Common myeloid progenitor, CD34-positive (primary cell): ENCODE data around the gene MACROD2.

Experiments
- CTCF ChIA-PET: fragments of 350-600 bp; sonication (Branson Sonifier 250); formaldehyde crosslinking; loops from one replicate; lab custom pipeline; 2021; ENCODE audit warnings: antibody characterized with exemption; lab: Charles Lee
- POLR2A ChIA-PET: fragments of 350-600 bp; sonication (Branson Sonifier 250); formaldehyde crosslinking; loops from one replicate; lab custom pipeline; 2021; ENCODE audit warnings: antibody characterized with exemption; lab: Charles Lee
- DNase-seq, 3 donors: peaks; one replicate each; pipeline versions ENCODE4 v3.0.0 to v3.0.0-alpha.2; 2013
- H3K27ac ChIP-seq, 2 experiments: 1 replicate in 1 of 2; 2 replicates in 1 of 2; pipeline ENCODE4 v1.7.0; 2013; ENCODE audit warnings: inconsistent platforms in 2 of 2, low read length in 2 of 2, mild to moderate bottlenecking in 2 of 2, low read depth in 1 of 2, moderate library complexity in 1 of 2; ENCODE audit not compliant: severe bottlenecking in 2 of 2, insufficient read depth in 1 of 2, poor library complexity in 1 of 2
- H3K27me3 ChIP-seq, 5 experiments: replicated peaks in 2 of 5; 1 replicate in 3 of 5; 2 replicates in 2 of 5; pipeline versions ENCODE4 v1.6.1 to v1.7.0; 2013; ENCODE audit warnings: low read length in 4 of 5, mild to moderate bottlenecking in 2 of 5, moderate library complexity in 2 of 5, inconsistent platforms in 1 of 5; ENCODE audit not compliant: insufficient read depth in 5 of 5, control insufficient read depth in 4 of 5
- H3K36me3 ChIP-seq, 4 experiments: 1 replicate in 2 of 4; 2 replicates in 2 of 4; pipeline versions ENCODE4 v1.6.1 to v1.7.0; 2013; ENCODE audit warnings: low read length in 3 of 4, control low read depth in 1 of 4, mild to moderate bottlenecking in 1 of 4; ENCODE audit not compliant: control insufficient read depth in 4 of 4, insufficient read depth in 4 of 4
- H3K4me1 ChIP-seq, 4 experiments: 1 replicate in 3 of 4; 2 replicates in 1 of 4; pipeline versions ENCODE4 v1.6.1 to v1.7.1; 2013; ENCODE audit warnings: low read length in 3 of 4, mild to moderate bottlenecking in 3 of 4, control low read depth in 1 of 4, inconsistent platforms in 1 of 4, moderate library complexity in 1 of 4; ENCODE audit not compliant: control insufficient read depth in 4 of 4, insufficient read depth in 4 of 4; ENCODE audit errors: control extremely low read depth in 1 of 4
- H3K4me3 ChIP-seq, 7 experiments: 1 replicate in 4 of 7; 2 replicates in 3 of 7; pipeline versions ENCODE4 v1.5.1 to v1.7.0; 2013; ENCODE audit warnings: mild to moderate bottlenecking in 7 of 7, low read length in 6 of 7, moderate library complexity in 6 of 7, inconsistent platforms in 2 of 7, low read depth in 2 of 7, control low read depth in 1 of 7; ENCODE audit not compliant: insufficient read depth in 4 of 7, control insufficient read depth in 1 of 7; ENCODE audit errors: extremely low read depth in 1 of 7
- H3K9me3 ChIP-seq, 5 experiments: 1 replicate in 4 of 5; 2 replicates in 1 of 5; pipeline versions ENCODE4 v1.6.1 to v1.7.1; 2013; ENCODE audit warnings: low read length in 4 of 5, mild to moderate bottlenecking in 2 of 5, inconsistent platforms in 1 of 5, low read depth in 1 of 5, moderate library complexity in 1 of 5; ENCODE audit not compliant: control insufficient read depth in 4 of 5, insufficient read depth in 2 of 5; ENCODE audit errors: control extremely low read depth in 1 of 5
- WGBS: methylation state at CpG from one replicate; pipeline ENCODE4 v1.1.5; 2013; ENCODE audit not compliant: insufficient coverage; 5-methylcytosine and 5-hydroxymethylcytosine counted together

MACROD2 gene

DNA sequence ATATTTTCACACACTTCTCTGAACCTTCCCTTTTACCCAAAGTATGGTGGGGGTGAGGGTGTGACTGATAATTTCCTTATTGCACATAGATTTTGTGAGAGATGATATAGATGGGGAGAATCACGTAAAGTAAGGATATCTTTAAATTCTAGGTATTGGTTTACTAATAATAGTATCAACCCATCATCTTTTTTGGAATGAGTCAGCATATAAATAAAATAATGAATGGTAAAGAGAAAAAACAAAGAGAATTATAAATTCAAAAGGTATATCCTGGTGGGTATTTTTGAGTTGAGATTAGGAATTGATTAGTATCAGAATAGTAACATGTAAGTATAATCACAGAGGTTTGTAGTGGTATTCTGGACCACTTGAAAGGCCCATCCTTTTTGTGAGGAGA, 56.1 kb downstream of the MACROD2 start:
- no peak overlapping the region for H3K27ac ChIP-seq
- CTCF ChIA-PET = no interaction called here
- H3K4me1 ChIP-seq = no peaks in the 10 kb centered on the region
- peaks cover 0 to 9% (median 0%) of the 10 kb centered on the region in 5 experiments for H3K27me3 ChIP-seq
- WGBS = no CpG with 5 or more reads among the region's 1 CpG
- no peaks in the 10 kb centered on the region for H3K36me3 ChIP-seq
- H3K4me3 ChIP-seq = no peak overlapping the region
- no peaks in the 10 kb centered on the region for H3K9me3 ChIP-seq
- no peak for DNase-seq
- POLR2A ChIA-PET = no interaction called here

DNA sequence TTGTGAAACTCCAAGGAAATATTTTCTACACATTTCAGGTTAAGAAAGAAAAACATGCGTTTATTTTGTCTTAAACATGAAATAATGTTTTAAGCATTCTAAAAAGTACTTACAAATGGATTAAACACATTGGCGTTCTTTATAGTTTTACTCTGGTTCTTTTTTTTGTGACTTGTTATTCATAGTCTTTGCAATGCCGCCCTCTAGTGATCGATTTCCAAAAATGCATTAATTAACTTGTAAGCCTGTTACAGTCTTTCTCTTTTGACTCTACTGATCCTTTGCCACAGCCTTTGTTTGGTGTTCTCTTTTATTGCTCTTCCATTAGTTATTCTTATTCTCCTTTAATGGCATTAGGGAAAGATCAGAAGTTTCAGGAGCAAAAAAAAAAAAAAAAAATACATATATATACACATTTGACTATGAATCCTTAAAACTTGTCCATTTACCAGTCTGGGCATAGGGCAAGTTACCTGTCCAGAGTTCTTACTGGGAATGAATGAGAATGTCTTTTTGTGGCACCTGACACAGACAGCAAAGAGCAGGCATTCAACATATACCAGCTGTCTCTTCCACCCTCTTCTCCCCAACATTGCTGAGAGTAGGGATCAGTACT, 59.9 kb downstream of the MACROD2 start:
- Histone ChIP-seq H3K4me1 (no peaks in the 10 kb centered on the region), H3K27ac (no peak overlapping the region), H3K9me3 (no peaks in the 10 kb centered on the region), H3K36me3 (no peaks in the 10 kb centered on the region), H3K27me3 (peaks cover 0 to 7% (median 0%) of the 10 kb centered on the region in 5 experiments), H3K4me3 (no peak overlapping the region)
- 0% methylated on average over 2 of the region's 4 CpGs for WGBS
- ChIA-PET POLR2A (interaction anchor here (0.8 kb wide), 1 partner anchor 267 kb away, joined by 3 read pairs; no protein-coding TSS in a partner anchor), CTCF (interaction anchor here (1.0 to 2.2 kb wide), 3 partner anchors 229 to 239 kb away, joined by 3 to 18 read pairs (median 3); no protein-coding TSS in a partner anchor)
- DNase-seq = peak; percentile 57 to 77 (median 71)

- no peaks in the 10 kb centered on the region for H3K9me3 ChIP-seq
- peaks cover 0 to 2% (median 0%) of the 10 kb centered on the region in 5 experiments for H3K27me3 ChIP-seq
- ChIA-PET CTCF (no interaction called here), POLR2A (no interaction called here)
- DNase-seq = no peak
- H3K4me3 ChIP-seq = no peak overlapping the region
- no peak overlapping the region for H3K27ac ChIP-seq
- H3K36me3 ChIP-seq = no peaks in the 10 kb centered on the region
- WGBS = no CpG with 5 or more reads among the region's 2 CpGs
- H3K4me1 ChIP-seq = no peaks in the 10 kb centered on the region
These were observed 66.9 kb downstream of the MACROD2 start for GRCh38 chr20:14062171-14062570.

- Histone ChIP-seq H3K36me3 (no peaks in the 10 kb centered on the region), H3K27me3 (peaks cover 0 to 2% (median 0%) of the 10 kb centered on the region in 5 experiments), H3K4me3 (no peak overlapping the region), H3K9me3 (no peaks in the 10 kb centered on the region), H3K4me1 (no peaks in the 10 kb centered on the region), H3K27ac (no peak overlapping the region)
- no CpG with 5 or more reads among the region's 1 CpG for WGBS
- ChIA-PET POLR2A (no interaction called here), CTCF (no interaction called here)
- no peak for DNase-seq
These were observed 67.5 kb downstream of the MACROD2 start for GRCh38 chr20:14062786-14063185.

DNA sequence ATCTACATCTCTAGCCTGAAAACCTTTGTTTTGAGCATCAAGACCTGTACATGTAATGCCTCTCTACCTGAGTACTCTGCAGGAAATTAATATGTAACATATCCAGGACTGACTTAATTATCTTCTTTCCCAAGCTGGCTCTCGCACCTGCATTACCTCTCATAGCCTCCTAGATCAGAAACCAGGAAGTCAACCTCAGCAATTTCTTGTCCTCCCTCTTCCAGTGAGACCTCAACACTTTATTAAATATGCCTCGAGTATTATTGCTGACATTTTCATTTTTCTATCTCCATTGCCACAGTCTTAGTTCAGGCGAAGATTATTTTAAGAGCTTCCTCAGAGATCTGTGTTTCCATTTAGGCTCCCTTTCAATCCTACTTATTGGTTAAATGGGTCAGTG, 69.0 kb downstream of the MACROD2 start:
- Histone ChIP-seq H3K27me3 (peaks cover 0 to 2% (median 0%) of the 10 kb centered on the region in 5 experiments), H3K9me3 (no peaks in the 10 kb centered on the region), H3K4me3 (no peak overlapping the region), H3K27ac (no peak overlapping the region), H3K4me1 (no peaks in the 10 kb centered on the region), H3K36me3 (no peaks in the 10 kb centered on the region)
- ChIA-PET POLR2A (no interaction called here), CTCF (no interaction called here)
- 94% methylated on average over 2 of the region's 3 CpGs for WGBS
- no peak for DNase-seq

DNA sequence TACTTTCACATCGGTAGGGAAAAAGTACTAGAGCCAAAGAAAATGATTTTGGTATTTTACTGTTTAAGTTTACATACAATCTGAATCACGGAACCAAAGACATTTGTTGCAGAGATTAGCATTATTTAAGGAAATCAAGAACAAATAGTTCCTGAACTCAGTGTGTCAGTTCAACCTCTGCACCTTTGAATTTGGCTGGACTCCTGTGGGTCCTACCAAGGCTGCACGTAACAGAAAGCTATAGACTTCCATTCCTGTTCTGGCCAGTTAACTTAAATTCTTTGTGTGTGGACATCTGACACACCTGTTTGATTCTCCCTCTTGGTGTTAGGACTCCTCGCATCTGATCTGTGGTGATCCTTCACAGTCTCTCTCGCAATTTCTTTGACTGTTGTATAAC, 69.6 kb downstream of the MACROD2 start:
- 92% methylated on average over 3 of the region's 5 CpGs for WGBS
- Histone ChIP-seq H3K4me1 (no peaks in the 10 kb centered on the region), H3K9me3 (no peaks in the 10 kb centered on the region), H3K4me3 (no peak overlapping the region), H3K27me3 (peaks cover 0 to 2% (median 0%) of the 10 kb centered on the region in 5 experiments), H3K27ac (no peak overlapping the region), H3K36me3 (no peaks in the 10 kb centered on the region)
- DNase-seq = no peak
- ChIA-PET POLR2A (no interaction called here), CTCF (interaction anchor here (1.2 kb wide), 1 partner anchor 245 kb away, joined by 4 read pairs; no protein-coding TSS in a partner anchor)

GRCh38 chr20:14065774-14066173, 70.5 kb downstream of the MACROD2 start:
- no peaks in the 10 kb centered on the region for H3K9me3 ChIP-seq
- ChIA-PET POLR2A (no interaction called here), CTCF (interaction anchor here (1.2 kb wide), 1 partner anchor 246 kb away, joined by 4 read pairs; no protein-coding TSS in a partner anchor)
- H3K27me3 ChIP-seq = peaks cover 0 to 2% (median 0%) of the 10 kb centered on the region in 5 experiments
- 100% methylated on average over 3 of the region's 3 CpGs for WGBS
- H3K36me3 ChIP-seq = no peaks in the 10 kb centered on the region
- H3K4me3 ChIP-seq = no peak overlapping the region
- DNase-seq = no peak
- no peaks in the 10 kb centered on the region for H3K4me1 ChIP-seq
- H3K27ac ChIP-seq = no peak overlapping the region
